ENCODE measurements around the gene C6orf47. TPM values are rescaled to one million over a fixed set of nuclear protein-coding genes. Genes with fewer than 3 reads are reported as not detected.

C6orf47 gene
- polyA plus RNA-seq, 1 of the 3 experiments (the other 2 are of a cell fraction): 10.3 TPM

- TF ChIP-seq, protein P1, sequence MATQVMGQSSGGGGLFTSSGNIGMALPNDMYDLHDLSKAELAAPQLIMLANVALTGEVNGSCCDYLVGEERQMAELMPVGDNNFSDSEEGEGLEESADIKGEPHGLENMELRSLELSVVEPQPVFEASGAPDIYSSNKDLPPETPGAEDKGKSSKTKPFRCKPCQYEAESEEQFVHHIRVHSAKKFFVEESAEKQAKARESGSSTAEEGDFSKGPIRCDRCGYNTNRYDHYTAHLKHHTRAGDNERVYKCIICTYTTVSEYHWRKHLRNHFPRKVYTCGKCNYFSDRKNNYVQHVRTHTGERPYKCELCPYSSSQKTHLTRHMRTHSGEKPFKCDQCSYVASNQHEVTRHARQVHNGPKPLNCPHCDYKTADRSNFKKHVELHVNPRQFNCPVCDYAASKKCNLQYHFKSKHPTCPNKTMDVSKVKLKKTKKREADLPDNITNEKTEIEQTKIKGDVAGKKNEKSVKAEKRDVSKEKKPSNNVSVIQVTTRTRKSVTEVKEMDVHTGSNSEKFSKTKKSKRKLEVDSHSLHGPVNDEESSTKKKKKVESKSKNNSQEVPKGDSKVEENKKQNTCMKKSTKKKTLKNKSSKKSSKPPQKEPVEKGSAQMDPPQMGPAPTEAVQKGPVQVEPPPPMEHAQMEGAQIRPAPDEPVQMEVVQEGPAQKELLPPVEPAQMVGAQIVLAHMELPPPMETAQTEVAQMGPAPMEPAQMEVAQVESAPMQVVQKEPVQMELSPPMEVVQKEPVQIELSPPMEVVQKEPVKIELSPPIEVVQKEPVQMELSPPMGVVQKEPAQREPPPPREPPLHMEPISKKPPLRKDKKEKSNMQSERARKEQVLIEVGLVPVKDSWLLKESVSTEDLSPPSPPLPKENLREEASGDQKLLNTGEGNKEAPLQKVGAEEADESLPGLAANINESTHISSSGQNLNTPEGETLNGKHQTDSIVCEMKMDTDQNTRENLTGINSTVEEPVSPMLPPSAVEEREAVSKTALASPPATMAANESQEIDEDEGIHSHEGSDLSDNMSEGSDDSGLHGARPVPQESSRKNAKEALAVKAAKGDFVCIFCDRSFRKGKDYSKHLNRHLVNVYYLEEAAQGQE (IDR thresholded peaks at IDR 0.05; ENCODE audit: low read depth, low read length): no peak
- no peak for TF ChIP-seq CHD2 (IDR thresholded peaks at IDR 0.05; ENCODE audit: low read length, partially characterized antibody)
- TF ChIP-seq TEAD4 (IDR thresholded peaks at IDR 0.05; ENCODE audit: borderline replicate concordance, insufficient read depth): no peak
- TF ChIP-seq MEF2A (IDR thresholded peaks at IDR 0.05; ENCODE audit: borderline replicate concordance, low read depth): no peak
- no peak for TF ChIP-seq EP300 (IDR thresholded peaks at IDR 0.05; ENCODE audit: borderline replicate concordance in 1 of 2, low read depth in 1 of 2, low read length in 1 of 2)
- TF ChIP-seq GABPA (IDR thresholded peaks at IDR 0.05; ENCODE audit: low read depth): no peak
- no peak for TF ChIP-seq FOXM1 (IDR thresholded peaks at IDR 0.05; ENCODE audit: low read depth)
Measured at GRCh38 chr6:31702405-31702818, 41.8 kb upstream of the C6orf47 start (continued).

DNA sequence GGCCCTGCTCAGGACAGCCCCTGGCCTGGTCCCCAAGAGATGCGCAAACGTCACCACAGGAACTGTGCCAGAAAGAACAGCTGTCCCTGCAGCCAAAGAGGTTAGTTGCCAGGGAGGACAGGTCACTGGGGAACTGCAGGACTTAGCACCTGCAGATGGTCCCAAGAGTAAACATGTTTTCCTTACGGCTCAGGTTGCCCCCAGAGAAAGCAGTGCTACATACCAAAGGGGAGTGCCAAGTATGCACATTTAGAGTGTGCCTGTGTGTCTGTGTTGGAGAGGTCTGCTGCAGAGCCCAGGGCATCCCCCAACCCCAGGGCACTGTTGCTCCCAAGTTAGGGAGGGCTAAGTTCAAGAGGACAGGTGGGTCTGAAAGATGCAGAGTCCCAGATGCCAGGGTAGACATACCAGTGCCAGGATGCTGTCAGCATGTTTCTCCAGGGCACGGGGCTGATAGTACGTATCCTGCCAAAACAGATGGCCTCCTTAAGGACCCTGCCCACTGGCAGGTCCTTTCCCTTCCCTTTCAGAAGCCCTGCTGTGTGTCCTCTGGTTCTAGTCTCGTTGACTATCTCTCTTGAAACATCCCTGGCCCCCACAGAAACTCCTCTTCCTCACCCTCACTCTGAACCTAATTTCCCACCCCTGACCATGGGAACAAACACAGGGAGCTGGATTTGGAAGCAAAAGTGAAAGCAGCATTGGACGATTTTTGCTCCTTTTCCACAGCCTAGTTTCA lies 41.3 kb upstream of the C6orf47 start:
- H3K27me3 ChIP-seq (ENCODE audit: insufficient read depth): no peaks in the 10 kb centered on the region
- TF ChIP-seq GABPA (IDR thresholded peaks at IDR 0.05; ENCODE audit: low read depth): no peak
- peak overlapping the region; percentile 95 for H3K9ac ChIP-seq
- peak overlapping the region; percentile 91 for H2AFZ ChIP-seq (ENCODE audit: low read depth)
- H3K36me3 ChIP-seq (replicated peaks in 1 of 2; ENCODE audit: control insufficient read depth in 1 of 2, insufficient read depth in 2 of 2, low read length in 1 of 2): peaks cover under 1 to 17% of the 10 kb centered on the region in 2 experiments
- H3K9me3 ChIP-seq: no peaks in the 10 kb centered on the region
- peak overlapping the region; percentile 81 to 98 for H3K4me3 ChIP-seq (ENCODE audit: low read depth in 2 of 2, low read length in 1 of 2)
- DNase-seq: peak; percentile 60
- peaks cover 36% of the 10 kb centered on the region for H3K79me2 ChIP-seq (ENCODE audit: insufficient read depth)
- POLR2A ChIA-PET: interaction anchor here (1.1 to 1.8 kb wide), 3 partner anchors 7 to 128 kb away, joined by 3 to 7 read pairs (median 3); partner anchors contain the start of gene HSPA1B
- H3K4me1 ChIP-seq (ENCODE audit: control insufficient read depth in 1 of 2, insufficient read depth in 2 of 2, low read depth in 1 of 2, low read length in 1 of 2): peaks cover 0 to 15% of the 10 kb centered on the region in 2 experiments; a peak in 2 of 4 replicates
- H3K27ac ChIP-seq (ENCODE audit: low read depth in 2 of 2, low read length in 1 of 2): peak overlapping the region; percentile 87 to 89; a peak in 3 of 4 replicates
- H4K20me1 ChIP-seq (ENCODE audit: insufficient read depth): no peaks in the 10 kb centered on the region
- 43% methylated on average over 6 of the region's 7 CpGs for WGBS (ENCODE audit: low lambda C conversion rate)
- H3F3A ChIP-seq (replicated peaks; ENCODE audit: insufficient read depth): peaks cover 12% of the 10 kb centered on the region
- CTCF ChIA-PET: interaction anchor here (0.7 to 1.7 kb wide), 3 partner anchors 11 to 125 kb away, joined by 3 to 5 read pairs (median 3); partner anchors contain the start of gene MSH5
- peak overlapping the region; percentile 97 for H3K4me2 ChIP-seq
- no peaks in the 10 kb centered on the region for H3K9me2 ChIP-seq

DNA sequence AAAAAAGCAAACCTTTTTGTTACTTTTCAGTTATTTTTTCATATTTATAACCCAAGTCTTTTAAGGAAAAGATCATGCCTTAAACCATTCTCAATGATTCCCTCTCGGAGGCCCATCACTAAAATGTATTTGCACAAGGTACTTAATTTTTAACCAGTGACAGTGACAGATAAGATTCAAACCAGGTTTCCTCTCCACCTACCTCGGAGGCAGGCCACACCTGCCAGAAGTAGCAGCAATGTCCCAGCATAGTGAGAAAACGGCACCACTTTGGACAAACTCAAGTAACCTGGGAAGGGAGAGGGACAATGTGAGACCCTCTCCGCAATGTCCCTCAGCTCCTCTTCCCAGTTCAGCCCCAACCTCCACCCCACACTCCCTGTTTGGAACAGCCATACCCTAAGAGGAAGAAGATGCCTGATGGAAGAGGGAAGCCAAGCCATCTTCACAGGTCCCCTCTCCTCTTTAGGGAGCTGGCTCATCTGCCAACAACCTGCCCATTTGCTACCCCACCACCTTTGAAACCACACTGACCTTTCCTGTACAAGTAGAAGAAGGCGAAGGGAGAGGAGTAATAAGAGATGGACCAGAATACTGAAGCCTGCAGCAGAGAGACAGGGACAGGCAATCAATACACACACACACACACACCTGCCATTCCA lies 40.3 kb upstream of the C6orf47 start:
- H3K4me1 ChIP-seq (ENCODE audit: control insufficient read depth in 1 of 2, insufficient read depth in 2 of 2, low read depth in 1 of 2, low read length in 1 of 2): peaks cover 0 to 15% of the 10 kb centered on the region in 2 experiments; a peak in 2 of 4 replicates
- POLR2A ChIA-PET: no interaction called here
- no peaks in the 10 kb centered on the region for H4K20me1 ChIP-seq (ENCODE audit: insufficient read depth)
- TF ChIP-seq RXRA (IDR thresholded peaks at IDR 0.05; ENCODE audit: borderline replicate concordance, low read depth): no peak
- TF ChIP-seq RFX5 (IDR thresholded peaks at IDR 0.05; ENCODE audit: low read length): no peak
- no peak for TF ChIP-seq SMC3 (IDR thresholded peaks at IDR 0.05; ENCODE audit: low read depth, low read length)
- no peak for TF ChIP-seq ELF1 (IDR thresholded peaks at IDR 0.05)
- no peak for TF ChIP-seq YY1 (IDR thresholded peaks at IDR 0.05; ENCODE audit: low read depth)
- no peak for TF ChIP-seq USF2 (IDR thresholded peaks at IDR 0.05; ENCODE audit: borderline replicate concordance, low read depth, low read length)
- H3K4me3 ChIP-seq (ENCODE audit: low read depth in 2 of 2, low read length in 1 of 2): 0 out of 4 replicates have a peak overlapping the region, but pooled peaks of 1 of the 2 experiments have one; percentile 6
- H3K36me3 ChIP-seq (replicated peaks in 1 of 2; ENCODE audit: control insufficient read depth in 1 of 2, insufficient read depth in 2 of 2, low read length in 1 of 2): peaks cover 4 to 21% of the 10 kb centered on the region in 2 experiments
- DNase-seq: no peak
- H3K27ac ChIP-seq (ENCODE audit: low read depth in 2 of 2, low read length in 1 of 2): no peak overlapping the region
- peak overlapping the region; percentile 97 for H3K4me2 ChIP-seq
- no peaks in the 10 kb centered on the region for H3K9me2 ChIP-seq
- no peaks in the 10 kb centered on the region for H3K9me3 ChIP-seq
- no peak overlapping the region for H3K9ac ChIP-seq
- no peaks in the 10 kb centered on the region for H3K27me3 ChIP-seq (ENCODE audit: insufficient read depth)
- 84% methylated on average over 5 of the region's 5 CpGs for WGBS (ENCODE audit: low lambda C conversion rate)
- CTCF ChIA-PET: interaction anchor here (1.8 to 2.1 kb wide), 2 partner anchors 10 to 129 kb away, joined by 6 to 8 read pairs; no protein-coding TSS in a partner anchor
- no peak overlapping the region for H2AFZ ChIP-seq (ENCODE audit: low read depth)
- peaks cover 36% of the 10 kb centered on the region for H3K79me2 ChIP-seq (ENCODE audit: insufficient read depth)
- H3F3A ChIP-seq (replicated peaks; ENCODE audit: insufficient read depth): peaks cover 10% of the 10 kb centered on the region
